CD4-positive, alpha-beta T cell treated with Interleukin-12 subunit alpha and Interleukin-12 subunit beta, for 1 hour (primary cell): ENCODE measurements around the gene SEMA3E.
"Not testable (repeated sequence)": the region's sequence is repeated elsewhere in the genome, so short reads cannot be mapped to it uniquely, and the experiment has no call there.

ENCODE experiments used
- DNase-seq: peaks from one replicate; pipeline ENCODE4 v3.0.0-alpha.2; 2020

Gene SEMA3E

GRCh38 chr7:83447681-83448080 is 201.3 kb downstream of the SEMA3E start:
- DNase-seq, result no peak

GRCh38 chr7:83446102-83446669 is 202.8 kb downstream of the SEMA3E start:
- no peak for DNase-seq

- DNase-seq, result no peak
Observed at GRCh38 chr7:83442911-83443310, 206.0 kb downstream of the SEMA3E start.

GRCh38 chr7:83439026-83439425 is 209.9 kb downstream of the SEMA3E start:
- DNase-seq, result no peak

GRCh38 chr7:83430289-83430688 is 218.7 kb downstream of the SEMA3E start:
- DNase-seq, result not testable (repeated sequence)

- DNase-seq, result no peak
Observed at GRCh38 chr7:83429493-83429892, 219.4 kb downstream of the SEMA3E start.

- DNase-seq, result no peak
Observed at GRCh38 chr7:83427884-83428283, 221.1 kb downstream of the SEMA3E start.

GRCh38 chr7:83426325-83426724 is 222.6 kb downstream of the SEMA3E start:
- DNase-seq, result no peak

- no peak for DNase-seq
Observed at GRCh38 chr7:83419013-83419412, 229.9 kb downstream of the SEMA3E start.

GRCh38 chr7:83415840-83416239 is 233.1 kb downstream of the SEMA3E start:
- DNase-seq, result no peak

- no peak for DNase-seq
Observed at GRCh38 chr7:83414947-83415346, 234.0 kb downstream of the SEMA3E start.

- no peak for DNase-seq
Observed at GRCh38 chr7:83413831-83414230, 235.1 kb downstream of the SEMA3E start.

GRCh38 chr7:83413424-83413823 is 235.5 kb downstream of the SEMA3E start:
- no peak for DNase-seq

- no peak for DNase-seq
Observed at GRCh38 chr7:83410989-83411591, 237.8 kb downstream of the SEMA3E start.

GRCh38 chr7:83394776-83395175 is 254.2 kb downstream of the SEMA3E start:
- no peak for DNase-seq

GRCh38 chr7:83388436-83388835 is 260.5 kb downstream of the SEMA3E start:
- no peak for DNase-seq

GRCh38 chr7:83366629-83367028 is 282.3 kb downstream of the SEMA3E start:
- no peak for DNase-seq

- no peak for DNase-seq
Observed at GRCh38 chr7:83365746-83366145, 283.2 kb downstream of the SEMA3E start.

GRCh38 chr7:83362871-83363550 is 285.9 kb downstream of the SEMA3E start:
- no peak for DNase-seq

- DNase-seq, result no peak
Observed at GRCh38 chr7:83359108-83359507, 289.8 kb downstream of the SEMA3E start.

GRCh38 chr7:83355143-83355542 is 293.8 kb downstream of the SEMA3E start:
- DNase-seq, result no peak

GRCh38 chr7:83347945-83348444 is 300.9 kb downstream of the SEMA3E start:
- no peak for DNase-seq

GRCh38 chr7:83339907-83340306 is 309.0 kb downstream of the SEMA3E start:
- no peak for DNase-seq

GRCh38 chr7:83338277-83338950 is 310.5 kb downstream of the SEMA3E start:
- DNase-seq, result no peak
